GM21825 (cell line): ENCODE measurements around the gene PKD1.
A peak's percentile ranks its signal among the peaks of the same experiment; 100 is the strongest.

Experiments used
- ATAC-seq: cut with Tn5 transposase; IDR thresholded peaks from one replicate; pipeline ENCODE4 v1.9.1; 2021; ENCODE audit warnings: mild to moderate bottlenecking, moderate library complexity; ENCODE audit not compliant: unreplicated experiment

PKD1 gene

DNA sequence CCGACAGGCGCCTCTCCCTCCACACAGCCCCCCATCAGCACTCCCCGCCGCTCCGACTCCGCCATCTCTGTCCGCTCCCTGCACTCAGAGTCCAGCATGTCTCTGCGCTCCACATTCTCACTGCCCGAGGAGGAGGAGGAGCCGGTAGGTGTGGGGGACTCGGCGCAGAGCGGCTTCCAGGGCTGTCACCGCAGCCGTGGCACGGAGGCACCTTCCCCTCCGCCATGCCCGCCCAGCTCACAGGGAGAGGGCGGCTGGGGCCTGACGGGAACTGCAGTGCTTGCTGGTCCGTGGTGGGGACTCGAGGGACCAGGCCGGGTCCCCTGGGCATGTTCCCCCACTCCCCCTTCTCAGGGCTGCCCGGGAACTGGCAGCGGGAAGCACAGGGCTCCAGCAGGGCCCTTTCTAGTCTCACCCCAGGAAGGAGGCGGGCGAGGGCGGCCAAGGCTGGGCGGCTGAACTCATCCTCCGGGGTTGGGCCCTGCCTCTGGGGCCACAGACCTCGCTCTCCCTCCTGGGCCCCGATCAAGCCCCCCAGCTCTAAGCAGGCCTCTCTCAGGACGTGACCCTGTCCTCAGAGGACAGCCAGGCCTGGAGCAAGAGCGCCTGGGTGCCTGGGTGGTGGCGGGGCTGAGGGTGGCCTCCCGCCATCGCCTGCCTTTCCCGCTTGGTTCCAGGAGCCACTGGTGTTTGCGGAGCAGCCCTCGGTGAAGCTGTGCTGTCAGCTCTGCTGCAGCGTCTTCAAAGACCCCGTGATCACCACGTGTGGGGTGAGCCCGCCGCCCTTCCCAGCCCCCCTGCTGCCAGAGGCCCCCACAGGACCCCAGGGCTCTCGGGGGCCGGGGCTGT is 35.1 kb upstream of the PKD1 start:
- no peak for ATAC-seq

GRCh38 chr16:2170080-2170479 is 34.4 kb upstream of the PKD1 start:
- ATAC-seq, result no peak

GRCh38 chr16:2167068-2167638 is 31.5 kb upstream of the PKD1 start:
- ATAC-seq, result no peak

DNA sequence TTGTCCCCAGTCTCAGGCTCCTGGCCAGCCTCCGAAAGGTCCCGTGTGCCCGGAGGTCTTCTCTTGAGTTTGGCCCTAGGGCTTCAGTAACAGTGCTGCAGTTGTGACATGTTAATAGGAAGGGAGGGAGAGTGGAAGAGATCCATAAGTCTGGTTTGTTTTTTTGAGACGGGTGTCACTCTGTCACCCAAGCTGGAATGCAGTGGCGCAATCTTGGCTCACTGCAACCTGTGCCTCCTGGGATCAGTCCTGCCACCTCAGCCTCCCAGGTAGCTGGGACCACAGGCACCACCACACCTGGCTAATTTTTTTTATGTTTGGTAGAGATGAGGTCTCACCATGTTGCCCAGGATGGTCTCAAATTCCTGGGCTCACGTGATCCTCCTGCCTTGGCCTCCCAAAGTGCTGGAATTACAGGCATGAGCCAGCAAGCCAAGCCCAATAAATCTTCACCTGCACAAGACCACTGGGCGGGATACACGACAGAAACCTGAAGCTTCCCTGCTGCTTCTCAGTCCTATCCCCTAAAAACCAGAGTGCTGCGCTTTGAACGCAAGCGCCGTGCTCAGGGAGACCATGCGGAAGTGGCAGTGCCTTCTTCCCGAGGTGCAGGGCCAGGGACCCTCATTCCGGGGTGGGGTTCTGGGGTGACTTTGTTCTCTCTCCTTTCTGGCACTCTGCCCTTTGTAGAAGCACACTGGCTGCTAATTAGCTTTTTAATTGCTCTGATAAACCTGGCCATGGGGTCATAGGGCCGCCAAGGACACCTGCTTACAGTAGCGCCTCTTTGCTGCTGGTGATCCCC is 30.8 kb upstream of the PKD1 start:
- no peak for ATAC-seq

DNA sequence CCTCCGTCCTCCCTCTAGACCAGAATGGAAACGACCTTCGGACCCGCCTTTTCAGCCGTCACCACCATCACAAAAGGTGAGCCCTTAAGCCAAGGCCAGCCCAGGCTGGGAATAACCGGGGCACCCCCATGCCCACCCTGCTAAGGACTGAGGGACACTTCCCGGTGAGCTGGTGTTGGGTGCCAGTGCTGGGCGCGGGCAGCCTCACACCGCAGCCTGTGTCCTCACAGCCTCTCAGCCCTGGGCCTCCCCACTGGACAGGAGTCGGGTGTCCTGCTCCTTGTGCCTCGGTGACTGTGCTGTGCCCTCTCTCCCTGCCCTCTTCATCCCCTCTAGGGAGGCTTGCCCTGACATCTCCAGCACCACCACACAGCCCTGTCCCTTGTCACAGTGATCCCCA is 30.2 kb upstream of the PKD1 start:
- no peak for ATAC-seq

DNA sequence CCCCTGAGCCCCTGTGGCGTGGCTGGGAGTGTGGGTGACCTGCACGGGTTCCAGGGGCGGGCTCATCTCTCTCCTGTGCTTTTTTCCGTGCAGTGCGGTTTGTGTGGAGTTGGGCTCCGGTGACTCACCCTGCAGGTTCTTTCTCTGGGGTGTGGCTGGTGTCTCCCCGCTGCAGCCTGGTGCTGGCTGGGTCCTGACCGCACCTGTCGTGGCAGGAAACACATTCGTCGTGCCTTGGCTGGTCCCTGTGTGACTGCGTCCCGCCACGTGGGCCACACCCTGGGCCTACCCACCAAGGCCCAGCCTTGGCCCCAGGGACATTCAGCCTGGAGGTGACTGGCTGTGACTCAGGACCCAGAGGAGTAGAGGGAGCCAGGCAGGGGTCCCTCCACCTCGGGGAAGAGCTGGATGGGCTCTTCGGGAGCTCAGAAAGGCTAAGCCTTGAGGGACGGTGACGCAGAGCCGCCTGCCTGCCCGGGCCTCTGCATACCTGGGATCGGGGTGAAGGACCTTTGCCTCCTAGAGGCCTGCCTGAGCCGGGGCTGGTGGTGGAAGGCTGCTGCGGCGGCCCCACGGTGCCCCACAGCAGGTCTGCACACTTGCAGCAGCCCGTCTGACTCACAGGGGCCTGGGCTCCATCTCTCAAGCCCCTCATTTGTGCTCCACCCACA is 27.6 kb upstream of the PKD1 start:
- ATAC-seq, result no peak

GRCh38 chr16:2162676-2163118 is 27.0 kb upstream of the PKD1 start:
- no peak for ATAC-seq

DNA sequence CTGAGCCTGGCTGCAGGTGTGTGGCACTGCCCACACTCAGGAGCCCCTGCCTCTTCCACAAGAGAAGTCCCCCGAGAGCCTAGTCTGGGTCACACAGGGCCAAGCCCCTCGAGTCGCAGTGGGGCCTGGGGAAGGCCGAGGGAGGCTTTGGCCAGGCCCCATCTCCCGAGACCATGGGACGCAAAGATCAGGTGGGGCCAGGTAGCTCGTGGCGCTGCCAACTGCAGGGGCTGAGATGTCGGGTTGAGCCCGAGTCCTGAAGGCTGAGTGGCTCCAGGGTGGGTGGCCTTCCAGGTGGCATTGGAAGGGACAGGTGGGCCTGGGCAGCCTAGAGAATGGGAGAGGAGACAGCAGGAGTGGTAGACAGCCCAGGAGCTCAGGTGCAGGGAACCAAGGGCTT is 26.2 kb upstream of the PKD1 start:
- ATAC-seq, result no peak

- no peak for ATAC-seq
Observed at GRCh38 chr16:2160915-2161551, 25.3 kb upstream of the PKD1 start.

- ATAC-seq, result no peak
Observed at GRCh38 chr16:2159175-2159838, 23.6 kb upstream of the PKD1 start.

GRCh38 chr16:2158262-2158638 is 22.6 kb upstream of the PKD1 start:
- ATAC-seq, result no peak

DNA sequence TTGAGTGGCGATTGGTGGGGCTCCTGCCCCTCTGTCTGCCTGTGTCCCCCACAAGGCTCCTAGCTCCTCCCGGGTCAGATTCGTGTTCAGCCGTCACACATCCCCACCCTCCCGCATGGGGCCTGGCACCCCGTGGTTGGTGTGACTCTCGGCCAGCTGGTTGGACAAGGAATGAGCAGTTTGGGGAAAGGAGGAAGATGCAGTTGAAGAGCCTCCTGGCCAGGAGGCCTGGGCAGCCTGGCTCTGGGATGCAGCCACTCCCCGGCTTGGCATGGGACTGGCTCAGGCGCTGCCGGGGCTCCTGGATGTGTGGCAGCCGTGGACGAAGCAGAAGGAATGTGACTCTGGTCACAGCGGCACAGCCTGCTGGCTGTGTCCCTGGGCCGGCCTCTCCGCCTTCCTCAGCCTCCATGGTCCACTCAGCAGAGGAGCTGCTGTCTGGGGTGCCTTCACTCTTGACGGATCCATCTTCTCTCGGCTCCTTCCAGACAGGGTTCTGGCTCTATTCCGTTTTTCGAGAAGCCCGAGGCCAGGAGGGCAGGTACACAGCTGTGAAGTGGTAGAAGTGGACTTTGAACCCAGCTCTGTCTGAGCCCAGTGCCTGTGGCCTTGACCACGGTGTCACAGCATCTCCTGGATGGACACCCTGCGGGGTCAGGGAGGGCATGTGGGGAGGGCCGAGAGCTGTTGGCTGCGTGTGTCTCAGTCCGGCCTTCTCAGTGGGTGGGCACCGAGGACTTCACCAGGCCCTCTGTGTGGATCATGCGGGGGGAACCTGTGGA is 22.0 kb upstream of the PKD1 start:
- no peak for ATAC-seq

GRCh38 chr16:2156849-2157224 is 21.1 kb upstream of the PKD1 start:
- no peak for ATAC-seq

DNA sequence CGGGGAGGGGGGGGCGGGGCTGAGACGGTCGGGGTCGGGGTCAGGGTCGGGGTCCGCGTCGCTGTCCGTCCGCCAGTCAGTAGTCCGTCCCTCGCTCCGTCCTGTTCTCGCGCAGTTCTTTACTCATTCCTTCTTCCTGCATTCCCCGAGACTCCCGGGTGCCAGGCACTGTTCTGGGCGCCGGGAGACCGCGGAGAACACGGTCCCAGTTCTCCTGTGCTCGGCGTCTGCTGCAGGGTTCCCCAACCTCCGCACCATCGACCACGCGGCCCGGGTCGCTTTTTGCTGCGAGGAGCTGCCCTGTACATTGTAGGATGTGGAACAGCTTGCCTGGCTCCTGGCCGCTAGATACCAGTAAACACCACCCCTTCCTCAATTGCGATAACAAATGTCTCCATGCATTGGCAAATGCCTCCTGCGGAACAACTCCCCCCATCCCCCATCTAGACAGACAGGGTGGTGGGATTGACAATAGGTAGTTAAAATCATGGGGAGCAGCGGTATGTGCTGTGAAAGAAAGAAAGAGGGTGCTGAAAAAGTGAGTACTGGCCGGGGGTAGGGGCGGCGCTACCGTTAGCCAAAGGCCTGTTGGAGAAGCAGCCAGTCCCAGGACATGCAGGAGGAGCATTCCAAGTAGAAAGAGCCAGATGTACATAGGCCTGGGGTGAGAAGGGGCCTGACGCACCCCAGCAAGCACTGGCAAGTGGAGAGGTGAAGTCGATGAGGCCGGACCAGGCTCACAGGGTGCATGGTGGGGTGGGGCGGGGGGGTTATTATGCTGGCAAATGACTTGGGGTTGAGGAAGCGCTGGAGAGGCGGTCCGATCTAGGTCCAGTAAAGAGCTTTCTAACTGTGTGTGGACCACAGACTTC is 20.5 kb upstream of the PKD1 start:
- ATAC-seq, result no peak

DNA sequence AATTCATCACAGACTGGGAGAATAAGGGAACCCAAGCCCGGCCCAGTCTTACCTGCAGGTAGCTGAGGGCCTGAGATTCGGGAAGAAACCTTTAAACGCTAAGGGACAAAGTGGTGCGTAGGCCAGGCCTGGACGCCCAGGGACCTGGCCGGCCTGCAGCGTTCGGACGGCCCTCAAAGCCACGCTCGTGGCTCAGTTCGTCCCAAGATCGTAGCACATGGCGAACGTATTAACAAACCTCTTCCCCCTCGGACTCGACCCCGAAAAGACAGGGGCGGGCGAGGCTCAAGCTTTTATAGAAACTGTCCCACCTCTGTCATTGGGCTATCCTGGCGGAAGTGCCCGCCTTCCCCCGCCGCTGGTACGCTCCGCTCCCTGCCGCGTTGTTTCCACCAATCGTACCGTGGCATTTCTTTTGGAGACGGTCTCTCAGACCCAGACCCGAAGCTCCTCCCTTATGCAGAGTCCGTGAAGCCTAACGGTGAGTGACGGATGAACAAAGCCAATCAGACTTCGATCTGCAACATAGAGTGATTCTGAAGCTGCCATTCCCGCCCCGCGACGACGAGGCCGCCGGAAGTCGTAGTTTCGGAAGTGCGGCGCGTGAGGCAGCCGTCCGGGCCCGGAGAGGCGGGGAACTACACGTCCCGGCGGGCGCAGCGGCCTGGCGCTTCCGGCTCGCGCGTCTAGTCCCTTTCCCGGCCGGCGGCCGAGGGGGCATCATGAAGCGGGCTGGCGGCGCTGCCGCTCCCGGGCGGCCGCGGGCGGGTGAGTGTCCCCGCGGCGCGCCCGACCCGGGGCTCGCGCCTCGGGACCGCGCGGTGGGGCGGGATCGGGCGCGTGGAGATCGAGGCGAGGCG is 19.6 kb upstream of the PKD1 start, which contains the start of gene TRAF7:
Gene TRAF7, plus strand, starts transcription at position 692 of the 860 bp plus-strand sequence. CDS start 8,139 bp downstream, outside the sequence.
- peak; percentile 83 for ATAC-seq

DNA sequence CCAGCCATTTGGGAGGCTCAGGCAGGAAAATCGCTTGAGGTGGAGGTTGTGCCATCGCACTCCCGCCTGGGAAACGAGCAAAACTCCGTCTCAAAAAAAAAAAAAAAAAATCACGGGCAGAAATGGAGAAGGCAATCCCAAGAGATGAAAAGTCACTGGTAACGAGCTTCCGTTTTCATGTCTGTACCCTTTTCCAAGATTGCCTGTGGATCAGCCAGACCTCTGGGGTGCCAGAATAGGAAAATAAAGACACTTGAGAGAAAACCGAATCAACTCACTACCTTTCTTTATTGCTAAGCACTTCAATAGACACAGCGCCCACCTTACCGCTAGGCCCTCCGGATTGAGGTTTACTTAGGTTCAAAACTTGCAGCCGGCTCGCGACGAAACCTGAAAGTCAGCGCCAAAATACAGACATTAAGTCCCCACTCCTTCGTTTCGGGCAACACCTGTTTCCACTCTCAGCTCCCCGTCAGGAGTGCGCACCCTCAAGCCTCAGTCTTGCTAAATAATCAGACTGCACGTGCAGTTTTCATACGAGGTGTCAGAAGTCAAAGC is 18.9 kb upstream of the PKD1 start:
- no peak for ATAC-seq
